ENCODE measurements around the gene PRSS50. TPM values are rescaled to one million over a fixed set of nuclear protein-coding genes. Genes with fewer than 3 reads are reported as not detected.

The PRSS50 gene
- total RNA-seq, 6 experiments from 2014 or later: 0.07 to 0.42 (median 0.13) TPM; not detected in 2

DNA sequence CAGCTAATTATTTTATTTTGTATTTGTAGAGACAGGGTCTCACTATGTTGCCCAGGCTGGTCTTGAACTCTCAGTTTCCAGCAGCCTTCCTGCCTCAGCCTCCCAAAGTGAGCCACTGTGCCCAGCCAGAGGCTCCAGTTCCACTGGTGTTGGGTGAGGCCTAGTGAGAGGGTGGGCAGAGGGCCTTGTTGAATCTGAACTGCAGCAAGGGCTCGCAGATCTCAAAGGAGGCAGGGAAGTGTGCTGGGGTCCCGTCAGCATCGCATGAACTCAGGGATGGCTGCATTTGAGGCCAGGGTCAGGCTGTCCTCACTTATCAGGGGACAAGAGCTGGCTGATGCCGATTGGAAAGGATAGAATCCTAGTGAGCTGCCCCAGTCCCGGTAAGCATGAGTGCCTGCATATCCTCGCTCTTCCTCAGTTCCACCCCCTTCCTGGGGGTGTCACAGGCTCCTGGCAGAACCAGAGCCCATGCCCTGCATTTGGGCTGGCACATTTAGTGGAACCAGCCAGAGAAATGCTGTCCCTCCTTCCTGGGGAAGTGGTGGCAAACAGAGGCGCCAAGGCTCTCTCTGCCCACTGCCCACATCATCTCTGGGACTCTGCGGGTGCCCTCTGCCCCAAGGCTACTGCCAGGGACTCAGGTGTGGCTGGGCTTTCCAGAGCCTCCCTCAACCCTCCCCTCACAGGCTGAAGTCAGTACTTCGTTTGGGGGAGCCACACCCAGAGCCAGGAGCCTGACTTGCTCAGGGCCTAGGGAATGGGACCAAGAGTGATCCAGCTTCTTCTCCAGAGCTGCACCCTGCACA, 48.3 kb downstream of the PRSS50 start:
- peaks cover 0 to 13% (median 4%) of the 10 kb centered on the region in 4 donors for H3K4me1 ChIP-seq
- DNase-seq (peak; percentile 8 to 39 (median 33)), ATAC-seq (no peak)
- intact Hi-C loops (cut with DNase I): no loop called here
- 80% methylated on average over 2 of the region's 9 CpGs for WGBS (ENCODE audit: insufficient coverage, low coverage, low lambda C conversion rate, missing lambda C conversion rate)
- no peaks in the 10 kb centered on the region for H3K36me3 ChIP-seq
- no peaks in the 10 kb centered on the region for H3K27me3 ChIP-seq
- H3K4me3 ChIP-seq: no peak overlapping the region
- no peaks in the 10 kb centered on the region for H3K9me3 ChIP-seq
- TF ChIP-seq POLR2A (IDR thresholded peaks at IDR 0.05): no peak
- TF ChIP-seq, protein P1, sequence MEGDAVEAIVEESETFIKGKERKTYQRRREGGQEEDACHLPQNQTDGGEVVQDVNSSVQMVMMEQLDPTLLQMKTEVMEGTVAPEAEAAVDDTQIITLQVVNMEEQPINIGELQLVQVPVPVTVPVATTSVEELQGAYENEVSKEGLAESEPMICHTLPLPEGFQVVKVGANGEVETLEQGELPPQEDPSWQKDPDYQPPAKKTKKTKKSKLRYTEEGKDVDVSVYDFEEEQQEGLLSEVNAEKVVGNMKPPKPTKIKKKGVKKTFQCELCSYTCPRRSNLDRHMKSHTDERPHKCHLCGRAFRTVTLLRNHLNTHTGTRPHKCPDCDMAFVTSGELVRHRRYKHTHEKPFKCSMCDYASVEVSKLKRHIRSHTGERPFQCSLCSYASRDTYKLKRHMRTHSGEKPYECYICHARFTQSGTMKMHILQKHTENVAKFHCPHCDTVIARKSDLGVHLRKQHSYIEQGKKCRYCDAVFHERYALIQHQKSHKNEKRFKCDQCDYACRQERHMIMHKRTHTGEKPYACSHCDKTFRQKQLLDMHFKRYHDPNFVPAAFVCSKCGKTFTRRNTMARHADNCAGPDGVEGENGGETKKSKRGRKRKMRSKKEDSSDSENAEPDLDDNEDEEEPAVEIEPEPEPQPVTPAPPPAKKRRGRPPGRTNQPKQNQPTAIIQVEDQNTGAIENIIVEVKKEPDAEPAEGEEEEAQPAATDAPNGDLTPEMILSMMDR (IDR thresholded peaks at IDR 0.05): no peak
- no peak overlapping the region for H3K27ac ChIP-seq

DNA sequence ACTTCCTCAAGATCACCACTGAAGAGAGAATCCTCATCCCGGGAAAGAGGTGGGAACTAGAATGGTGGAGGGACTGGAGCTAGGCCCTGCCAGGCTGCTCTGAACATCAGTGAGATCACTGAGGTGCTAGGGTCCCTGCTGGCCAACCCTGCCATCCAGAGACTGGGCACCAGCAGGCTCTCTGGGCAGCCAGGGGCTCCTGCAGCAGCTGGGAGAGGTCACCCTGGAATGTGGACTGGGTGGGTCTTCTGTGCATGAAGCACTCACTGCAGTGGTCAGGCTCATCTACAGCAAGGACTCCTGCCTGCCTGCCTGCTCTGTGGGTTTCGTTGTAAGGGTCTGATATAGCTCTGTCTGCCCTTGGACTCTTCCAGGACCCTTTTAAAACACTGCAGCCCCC, 49.1 kb downstream of the PRSS50 start:
- ATAC-seq (no peak), DNase-seq (peak in 2 of 3 donors; percentile 17 to 43)

DNA sequence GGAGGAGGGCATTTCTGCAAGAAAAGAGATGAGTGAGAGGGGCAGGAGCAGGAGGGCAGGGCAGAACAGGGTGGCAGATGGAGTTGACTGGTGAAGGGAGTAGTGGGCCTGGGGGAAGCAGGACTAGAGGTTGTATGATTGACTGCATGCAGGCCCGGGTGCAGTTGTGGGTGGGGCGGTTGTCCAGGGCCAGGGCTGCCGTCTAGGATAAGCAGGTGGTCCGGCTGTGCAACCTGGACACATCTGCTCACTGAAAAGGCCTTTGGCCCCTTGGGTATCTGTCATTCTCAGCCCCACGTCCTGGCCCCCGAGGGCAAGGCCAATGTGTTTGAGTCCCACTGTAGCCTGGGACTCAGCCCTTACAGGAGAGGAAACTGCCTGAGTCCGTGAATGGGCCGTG, 49.6 kb downstream of the PRSS50 start:
- H3K27me3 ChIP-seq: no peaks in the 10 kb centered on the region
- H3K4me1 ChIP-seq: peaks cover 0 to 13% (median 4%) of the 10 kb centered on the region in 4 donors
- ATAC-seq (no peak), DNase-seq (peak; percentile 13 to 41 (median 38))
- intact Hi-C loops (cut with DNase I): no loop called here
- no peaks in the 10 kb centered on the region for H3K36me3 ChIP-seq
- H3K27ac ChIP-seq: no peak overlapping the region
- H3K9me3 ChIP-seq: no peaks in the 10 kb centered on the region
- WGBS (ENCODE audit: insufficient coverage, low coverage, low lambda C conversion rate, missing lambda C conversion rate): 57% methylated on average over 1 of the region's 8 CpGs
- TF ChIP-seq POLR2A (IDR thresholded peaks at IDR 0.05): no peak
- TF ChIP-seq, protein P1 (IDR thresholded peaks at IDR 0.05): no peak
- H3K4me3 ChIP-seq: no peak overlapping the region

More for the DNA sequence above, 49.1 kb downstream of the PRSS50 start:
- Histone ChIP-seq H3K36me3 (no peaks in the 10 kb centered on the region), H3K4me3 (no peak overlapping the region), H3K4me1 (peaks cover 0 to 13% (median 4%) of the 10 kb centered on the region in 4 donors), H3K27me3 (no peaks in the 10 kb centered on the region), H3K9me3 (no peaks in the 10 kb centered on the region), H3K27ac (no peak overlapping the region)
- TF ChIP-seq POLR2A (IDR thresholded peaks at IDR 0.05): no peak
- TF ChIP-seq, protein P1 (IDR thresholded peaks at IDR 0.05): no peak
- intact Hi-C loops (cut with DNase I): no loop called here
- 80% methylated on average over 1 of the region's 2 CpGs for WGBS (ENCODE audit: insufficient coverage, low coverage, low lambda C conversion rate, missing lambda C conversion rate)

DNA sequence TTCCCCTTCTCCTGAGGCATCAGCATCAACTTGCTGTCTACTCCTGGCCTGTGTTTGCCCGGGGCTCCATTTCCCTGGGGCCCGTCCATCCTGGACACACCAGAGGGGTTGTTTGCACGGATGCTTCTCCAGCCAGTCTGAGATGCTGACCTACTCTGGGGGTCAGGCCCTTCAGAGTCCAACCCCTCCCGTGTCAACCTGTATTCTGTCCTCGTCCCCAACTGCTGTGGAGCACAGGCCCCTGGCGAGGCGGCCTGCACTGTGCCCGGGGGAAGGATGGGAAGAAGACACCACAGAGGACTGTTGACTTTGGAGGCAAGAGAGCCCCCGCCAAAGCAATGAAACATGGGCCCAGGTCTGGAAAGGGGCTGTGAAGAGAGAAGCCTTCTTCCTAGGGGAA, 50.0 kb downstream of the PRSS50 start:
- Histone ChIP-seq H3K27ac (no peak overlapping the region), H3K4me3 (no peak overlapping the region), H3K9me3 (no peaks in the 10 kb centered on the region), H3K36me3 (no peaks in the 10 kb centered on the region), H3K27me3 (no peaks in the 10 kb centered on the region), H3K4me1 (peaks cover 0 to 13% (median 4%) of the 10 kb centered on the region in 4 donors)
- ATAC-seq (no peak), DNase-seq (peak; percentile 10 to 38 (median 34))
- TF ChIP-seq, protein P1 (IDR thresholded peaks at IDR 0.05): no peak
- TF ChIP-seq POLR2A (IDR thresholded peaks at IDR 0.05): no peak
- 97% methylated on average over 7 of the region's 9 CpGs for WGBS (ENCODE audit: insufficient coverage, low coverage, low lambda C conversion rate, missing lambda C conversion rate)
- intact Hi-C loops (cut with DNase I): no loop called here

All from right lobe of liver (tissue), 6 donors.